ENCODE results near the gene CMTM5.
A peak's percentile ranks its signal among the peaks of the same experiment; 100 is the strongest.

The CMTM5 gene

DNA sequence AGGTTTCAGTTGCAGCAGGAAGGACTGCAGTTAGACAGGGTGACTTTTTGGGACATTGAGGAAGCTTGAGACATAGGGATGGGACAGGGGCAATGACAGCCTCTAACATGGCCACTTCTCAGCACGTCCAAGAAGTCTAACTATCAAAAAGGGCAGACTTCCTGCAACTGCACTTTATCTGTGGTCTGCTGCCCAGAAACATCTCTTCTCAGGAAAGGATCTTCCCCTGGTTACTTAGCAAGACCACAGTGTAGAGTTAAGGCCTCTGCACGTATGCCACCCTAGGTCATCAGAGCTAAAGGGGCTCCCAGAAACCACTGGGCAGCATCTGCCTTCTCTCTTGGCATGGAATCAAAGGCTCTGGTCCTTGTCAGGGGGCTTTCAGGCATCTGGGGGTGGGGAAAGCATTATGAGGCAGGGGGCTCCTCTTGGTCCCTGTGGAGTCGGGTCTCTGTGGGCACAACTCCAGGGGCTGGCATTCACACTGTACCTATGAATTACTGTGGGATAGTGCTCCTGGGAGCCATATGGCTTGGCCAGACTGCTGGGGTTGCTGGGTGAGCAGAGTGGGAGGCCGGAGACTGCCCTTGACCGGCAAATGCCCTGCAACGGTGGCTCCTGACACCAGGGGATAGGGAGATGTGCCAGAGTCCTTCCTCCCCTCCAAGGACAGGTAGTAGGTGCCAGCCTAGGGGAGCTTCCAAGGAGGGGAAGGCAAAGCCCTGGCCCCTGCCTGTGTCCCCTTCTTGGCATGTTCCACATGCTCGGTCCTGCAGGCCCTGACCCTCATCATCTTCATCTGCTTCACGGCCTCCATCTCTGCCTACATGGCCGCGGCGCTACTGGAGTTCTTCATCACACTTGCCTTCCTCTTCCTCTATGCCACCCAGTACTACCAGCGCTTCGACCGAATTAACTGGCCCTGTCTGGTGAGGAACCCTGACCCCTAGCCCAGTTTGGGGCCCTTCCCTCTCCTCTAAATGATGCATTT lies 1.0 kb downstream of the CMTM5 start:
- Histone ChIP-seq H3K4me3 (ENCODE audit: low read depth in 1 of 2, low read length in 1 of 2) (no peak overlapping the region), H3K27ac (no peak overlapping the region), H3K27me3 (peaks cover 13% of the 10 kb centered on the region), H3K4me1 (ENCODE audit: control insufficient read depth in 1 of 2, insufficient read depth in 1 of 2, low read depth in 1 of 2, low read length in 1 of 2) (no peaks in the 10 kb centered on the region), H3K9me3 (no peaks in the 10 kb centered on the region), H3K36me3 (no peaks in the 10 kb centered on the region)
- TF ChIP-seq, protein P1, sequence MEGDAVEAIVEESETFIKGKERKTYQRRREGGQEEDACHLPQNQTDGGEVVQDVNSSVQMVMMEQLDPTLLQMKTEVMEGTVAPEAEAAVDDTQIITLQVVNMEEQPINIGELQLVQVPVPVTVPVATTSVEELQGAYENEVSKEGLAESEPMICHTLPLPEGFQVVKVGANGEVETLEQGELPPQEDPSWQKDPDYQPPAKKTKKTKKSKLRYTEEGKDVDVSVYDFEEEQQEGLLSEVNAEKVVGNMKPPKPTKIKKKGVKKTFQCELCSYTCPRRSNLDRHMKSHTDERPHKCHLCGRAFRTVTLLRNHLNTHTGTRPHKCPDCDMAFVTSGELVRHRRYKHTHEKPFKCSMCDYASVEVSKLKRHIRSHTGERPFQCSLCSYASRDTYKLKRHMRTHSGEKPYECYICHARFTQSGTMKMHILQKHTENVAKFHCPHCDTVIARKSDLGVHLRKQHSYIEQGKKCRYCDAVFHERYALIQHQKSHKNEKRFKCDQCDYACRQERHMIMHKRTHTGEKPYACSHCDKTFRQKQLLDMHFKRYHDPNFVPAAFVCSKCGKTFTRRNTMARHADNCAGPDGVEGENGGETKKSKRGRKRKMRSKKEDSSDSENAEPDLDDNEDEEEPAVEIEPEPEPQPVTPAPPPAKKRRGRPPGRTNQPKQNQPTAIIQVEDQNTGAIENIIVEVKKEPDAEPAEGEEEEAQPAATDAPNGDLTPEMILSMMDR (IDR thresholded peaks at IDR 0.05) = no peak

DNA sequence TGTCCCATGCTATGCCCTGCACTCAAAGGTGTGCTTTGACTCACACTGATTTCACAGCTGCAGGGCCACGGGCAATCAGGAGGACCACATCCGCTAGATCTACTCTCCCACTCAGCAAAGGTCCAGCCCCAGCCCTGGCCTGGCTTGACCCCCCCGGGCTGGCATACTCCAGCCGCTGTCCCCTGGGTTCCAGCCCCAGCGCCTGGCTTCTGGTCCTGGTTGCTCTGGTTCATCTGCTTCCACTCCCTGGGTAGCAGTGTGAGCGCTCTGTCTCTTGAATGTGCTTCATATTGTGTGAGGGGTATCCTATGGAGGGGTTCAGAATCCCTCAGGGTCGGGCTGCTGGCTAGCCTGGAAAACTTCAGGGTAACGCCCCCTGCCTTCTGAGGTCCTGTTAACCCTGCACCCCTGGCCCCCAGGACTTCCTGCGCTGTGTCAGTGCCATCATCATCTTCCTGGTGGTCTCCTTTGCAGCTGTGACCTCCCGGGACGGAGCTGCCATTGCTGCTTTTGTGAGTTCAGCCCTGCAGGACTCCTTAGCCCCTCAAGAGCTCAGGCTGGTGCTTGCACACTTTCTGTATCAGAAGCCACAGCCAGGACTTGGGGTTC lies 1.9 kb downstream of the CMTM5 start:
- peaks cover 13% of the 10 kb centered on the region for H3K27me3 ChIP-seq

DNA sequence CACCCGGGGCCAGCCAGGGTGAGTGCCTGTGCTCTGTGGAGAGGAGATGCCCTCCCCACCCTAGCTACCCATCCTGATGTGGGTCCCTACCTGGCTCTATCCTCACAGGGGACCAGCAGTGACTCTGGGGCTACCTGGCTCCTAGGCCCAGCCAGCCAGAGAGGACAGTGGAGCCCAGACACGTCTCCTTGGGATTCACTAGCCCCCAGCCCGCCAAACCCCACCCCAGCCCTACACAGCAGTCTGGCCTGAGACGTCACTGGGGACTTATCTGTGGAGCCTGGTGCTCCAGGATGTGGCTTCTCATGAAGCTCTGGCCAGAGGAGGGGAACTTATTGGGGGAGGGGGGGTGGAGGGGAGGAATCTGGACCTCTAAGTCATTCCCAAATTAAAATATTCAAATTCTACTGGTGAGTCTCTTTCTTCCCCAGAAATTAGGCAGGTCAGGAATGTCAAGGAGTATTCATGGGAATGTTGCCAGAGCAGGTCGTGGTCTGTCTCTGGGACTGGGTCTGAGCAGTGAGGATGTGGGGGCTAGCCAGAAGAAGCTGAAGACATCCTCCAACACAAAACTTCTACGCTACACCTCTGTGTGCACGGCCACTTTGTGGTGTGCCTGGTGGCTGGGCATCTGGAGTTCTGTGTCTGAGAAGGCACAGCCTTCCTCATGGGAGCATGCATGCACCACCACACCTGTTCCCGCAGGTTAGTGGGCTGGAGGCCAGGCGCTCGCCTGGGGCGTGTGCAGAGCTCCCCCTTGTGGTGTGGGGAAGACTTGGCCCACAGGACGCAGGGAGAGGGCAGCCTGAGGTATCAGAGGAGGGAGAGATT lies 2.7 kb downstream of the CMTM5 start:
- Histone ChIP-seq H3K4me3 (ENCODE audit: low read depth in 1 of 2, low read length in 1 of 2) (no peak overlapping the region), H3K36me3 (no peaks in the 10 kb centered on the region), H3K9me3 (no peaks in the 10 kb centered on the region), H3K4me1 (ENCODE audit: control insufficient read depth in 1 of 2, insufficient read depth in 1 of 2, low read depth in 1 of 2, low read length in 1 of 2) (no peaks in the 10 kb centered on the region), H3K27me3 (peaks cover 13% of the 10 kb centered on the region), H3K27ac (no peak overlapping the region)
- TF ChIP-seq, protein P1 (IDR thresholded peaks at IDR 0.05) = peak; percentile 56

More for the DNA sequence above, 1.9 kb downstream of the CMTM5 start:
- TF ChIP-seq, protein P1 (IDR thresholded peaks at IDR 0.05) = no peak
- Histone ChIP-seq H3K4me1 (ENCODE audit: control insufficient read depth in 1 of 2, insufficient read depth in 1 of 2, low read depth in 1 of 2, low read length in 1 of 2) (no peaks in the 10 kb centered on the region), H3K27ac (no peak overlapping the region), H3K4me3 (ENCODE audit: low read depth in 1 of 2, low read length in 1 of 2) (no peak overlapping the region), H3K9me3 (no peaks in the 10 kb centered on the region), H3K36me3 (no peaks in the 10 kb centered on the region)

DNA sequence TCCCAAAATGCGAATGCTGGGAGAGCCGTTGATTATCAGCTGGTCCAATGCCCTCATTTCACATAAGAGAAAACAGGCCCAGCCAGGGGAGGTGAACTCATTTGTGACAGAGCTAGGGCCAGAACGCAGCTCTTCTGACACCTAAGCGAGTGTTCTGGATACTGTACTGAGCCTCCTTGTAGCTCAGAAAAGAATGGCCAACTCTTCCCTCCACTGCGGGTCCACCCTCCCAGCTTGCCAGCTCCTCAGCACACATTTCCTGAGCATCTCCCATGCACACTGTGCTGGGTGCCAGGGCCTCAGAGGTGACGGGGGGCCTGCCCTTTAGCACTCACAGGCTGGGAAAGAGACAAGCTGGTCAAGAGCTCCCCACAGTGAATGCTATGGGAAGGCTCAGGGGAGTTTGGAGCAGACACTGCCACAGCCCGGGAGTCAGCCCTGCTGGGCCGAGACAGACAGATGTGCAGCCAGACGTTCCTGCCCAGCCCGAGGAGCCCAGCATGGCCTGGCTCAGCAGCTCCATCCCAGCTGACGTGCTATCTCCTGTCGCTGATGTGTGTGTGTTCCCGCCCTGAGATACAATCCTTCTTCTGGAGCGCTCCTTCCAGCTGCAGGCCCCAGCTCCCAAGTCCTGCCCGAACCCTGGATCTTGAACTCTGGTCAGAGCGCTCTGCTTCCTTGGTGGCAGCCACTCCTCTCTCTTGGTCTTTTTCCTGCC lies 3.5 kb downstream of the CMTM5 start:
- TF ChIP-seq, protein P1 (IDR thresholded peaks at IDR 0.05) = no peak
- Histone ChIP-seq H3K4me3 (ENCODE audit: low read depth in 1 of 2, low read length in 1 of 2) (no peak overlapping the region), H3K9me3 (no peaks in the 10 kb centered on the region), H3K27me3 (peaks cover 13% of the 10 kb centered on the region), H3K27ac (no peak overlapping the region), H3K4me1 (ENCODE audit: control insufficient read depth in 1 of 2, insufficient read depth in 1 of 2, low read depth in 1 of 2, low read length in 1 of 2) (no peaks in the 10 kb centered on the region), H3K36me3 (no peaks in the 10 kb centered on the region)

DNA sequence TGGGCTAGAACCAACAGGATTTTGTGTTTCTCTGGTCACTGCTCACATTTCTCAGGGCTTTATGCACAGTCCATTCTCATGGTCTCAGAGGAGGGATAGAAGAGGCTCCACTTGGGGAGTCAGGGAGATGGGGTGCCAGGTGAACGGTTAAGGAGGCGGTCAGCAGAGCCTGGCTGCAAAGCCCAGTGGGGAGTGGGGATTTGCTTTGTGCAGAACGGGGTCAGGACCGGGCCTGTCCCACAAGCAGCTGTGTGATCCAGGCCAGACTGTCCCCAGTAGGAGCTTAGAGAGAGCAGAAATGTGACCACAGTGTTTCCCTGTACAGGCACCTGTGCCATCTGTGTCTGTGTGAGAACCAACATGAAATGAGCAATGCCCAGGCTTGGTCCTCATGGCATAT lies 4.1 kb downstream of the CMTM5 start:
- no peaks in the 10 kb centered on the region for H3K36me3 ChIP-seq

More for the DNA sequence above, 4.1 kb downstream of the CMTM5 start:
- no peaks in the 10 kb centered on the region for H3K9me3 ChIP-seq
- H3K4me3 ChIP-seq (ENCODE audit: low read depth in 1 of 2, low read length in 1 of 2) = no peak overlapping the region
- no peak overlapping the region for H3K27ac ChIP-seq
- H3K27me3 ChIP-seq = peaks cover 13% of the 10 kb centered on the region
- H3K4me1 ChIP-seq (ENCODE audit: control insufficient read depth in 1 of 2, insufficient read depth in 1 of 2, low read depth in 1 of 2, low read length in 1 of 2) = no peaks in the 10 kb centered on the region
- TF ChIP-seq, protein P1 (IDR thresholded peaks at IDR 0.05) = no peak
